ENCODE measurements around the gene FOXO3. TPM values are rescaled to one million over a fixed set of nuclear protein-coding genes. Genes with fewer than 3 reads are reported as not detected.
A peak's percentile ranks its signal among the peaks of the same experiment; 100 is the strongest.

Gene FOXO3
- total RNA-seq, 3 donors from 2014 or later, result 107 to 181 (median 155) TPM

- no peak overlapping the region for H3K4me3 ChIP-seq
- peaks cover 0 to 11% of the 10 kb centered on the region in 2 donors for H3K9me3 ChIP-seq
- H3K4me1 ChIP-seq, result peaks cover 0 to 4% of the 10 kb centered on the region in 2 donors
- DNase-seq (ENCODE audit: low spot score in 2 of 2), result no peak
- intact Hi-C loops (cut with DNase I; ENCODE audit: low total_unique reads), result no loop called here
- TF ChIP-seq CTCF (IDR thresholded peaks at IDR 0.05) (no peak), POLR2A (IDR thresholded peaks at IDR 0.05) (no peak), POLR2AphosphoS5 (IDR thresholded peaks at IDR 0.05) (no peak)
- no peaks in the 10 kb centered on the region for H3K27me3 ChIP-seq
- no peak overlapping the region for H3K27ac ChIP-seq
- H3K36me3 ChIP-seq, result no peaks in the 10 kb centered on the region
Observed at GRCh38 chr6:108702106-108702851, 141.6 kb downstream of the FOXO3 start.

GRCh38 chr6:108706649-108707048 lies 145.9 kb downstream of the FOXO3 start:
- Histone ChIP-seq H3K36me3 (no peaks in the 10 kb centered on the region), H3K27me3 (no peaks in the 10 kb centered on the region), H3K4me3 (no peak overlapping the region), H3K27ac (peak overlapping the region; percentile 16 to 33), H3K4me1 (peaks cover 0 to 11% of the 10 kb centered on the region in 2 donors), H3K9me3 (peaks cover 0 to 6% of the 10 kb centered on the region in 2 donors)
- TF ChIP-seq CTCF (IDR thresholded peaks at IDR 0.05) (no peak), POLR2A (IDR thresholded peaks at IDR 0.05) (no peak), POLR2AphosphoS5 (IDR thresholded peaks at IDR 0.05) (no peak)
- intact Hi-C loops (cut with DNase I; ENCODE audit: low total_unique reads), result no loop called here
- no peak for DNase-seq (ENCODE audit: low spot score in 2 of 2)

GRCh38 chr6:108707328-108707976 lies 146.7 kb downstream of the FOXO3 start:
- no peaks in the 10 kb centered on the region for H3K36me3 ChIP-seq
- H3K4me3 ChIP-seq, result no peak overlapping the region
- H3K4me1 ChIP-seq, result peaks cover 0 to 12% of the 10 kb centered on the region in 2 donors
- peak overlapping the region; percentile 36 to 50 for H3K27ac ChIP-seq
- intact Hi-C loops (cut with DNase I; ENCODE audit: low total_unique reads), result no loop called here
- H3K9me3 ChIP-seq, result no peaks in the 10 kb centered on the region
- TF ChIP-seq POLR2A (IDR thresholded peaks at IDR 0.05) (no peak), POLR2AphosphoS5 (IDR thresholded peaks at IDR 0.05) (no peak), CTCF (IDR thresholded peaks at IDR 0.05) (no peak)
- no peaks in the 10 kb centered on the region for H3K27me3 ChIP-seq
- no peak for DNase-seq (ENCODE audit: low spot score in 2 of 2)

GRCh38 chr6:108710030-108710429 lies 149.3 kb downstream of the FOXO3 start:
- H3K27ac ChIP-seq, result peak overlapping the region in 1 of 2 donors; percentile 5
- H3K4me3 ChIP-seq, result no peak overlapping the region
- H3K36me3 ChIP-seq, result no peaks in the 10 kb centered on the region
- H3K27me3 ChIP-seq, result no peaks in the 10 kb centered on the region
- TF ChIP-seq POLR2AphosphoS5 (IDR thresholded peaks at IDR 0.05) (no peak), CTCF (IDR thresholded peaks at IDR 0.05) (no peak), POLR2A (IDR thresholded peaks at IDR 0.05) (no peak)
- H3K4me1 ChIP-seq, result peaks cover 0 to 23% of the 10 kb centered on the region in 2 donors
- DNase-seq (ENCODE audit: low spot score in 2 of 2), result no peak
- no peaks in the 10 kb centered on the region for H3K9me3 ChIP-seq
- intact Hi-C loops (cut with DNase I; ENCODE audit: low total_unique reads), result no loop called here

GRCh38 chr6:108710551-108710950 lies 149.8 kb downstream of the FOXO3 start:
- TF ChIP-seq POLR2A (IDR thresholded peaks at IDR 0.05), result no peak
- no peak overlapping the region for H3K4me3 ChIP-seq
- H3K27ac ChIP-seq, result peak overlapping the region in 1 of 2 donors; percentile 5
- no peak for DNase-seq (ENCODE audit: low spot score in 2 of 2)
- no peaks in the 10 kb centered on the region for H3K9me3 ChIP-seq
- H3K36me3 ChIP-seq, result no peaks in the 10 kb centered on the region
- H3K27me3 ChIP-seq, result no peaks in the 10 kb centered on the region
- intact Hi-C loops (cut with DNase I; ENCODE audit: low total_unique reads), result no loop called here
- peaks cover 0 to 23% of the 10 kb centered on the region in 2 donors for H3K4me1 ChIP-seq

Data from breast epithelium (tissue), 4 donors.